ENCODE data around the gene LCE6A. TPM values are rescaled to one million over a fixed set of nuclear protein-coding genes. Genes with fewer than 3 reads are reported as not detected.

Gene LCE6A
- total RNA-seq (2022; extraction: Qiagen RNA extraction; ENCODE audit: low read depth) = not detected in 5 replicates

GRCh38 chr1:152842556-152842955, at the start of gene LCE6A:
TSS of gene LCE6A (plus strand) at chr1:152842856. CDS start at chr1:152843521, 665 bp downstream.

GRCh38 chr1:152796421-152796820, 46.2 kb upstream of the LCE6A start, which contains the start of gene LCE1D:
TSS of gene LCE1D (plus strand) at chr1:152796721. CDS start at chr1:152797795, 1,074 bp downstream.

GRCh38 chr1:152806576-152806975, 36.1 kb upstream of the LCE6A start, which contains the start of gene LCE1C:
TSS of gene LCE1C (minus strand) at chr1:152806651. CDS start at chr1:152805478, 1,173 bp downstream.

GRCh38 chr1:152811671-152812070, 31.0 kb upstream of the LCE6A start, which contains the start of gene LCE1B:
TSS of gene LCE1B (plus strand) at chr1:152811971. CDS start at chr1:152812447, 476 bp downstream.

GRCh38 chr1:152827173-152827572, 15.5 kb upstream of the LCE6A start, which contains the start of gene LCE1A:
TSS of gene LCE1A (plus strand) at chr1:152827473. CDS start at chr1:152827473, 0 bp downstream.

GRCh38 chr1:152859696-152860095, 17.0 kb downstream of the LCE6A start, which contains the start of gene LCE7A:
TSS of gene LCE7A (plus strand) at chr1:152859996. CDS start at chr1:152860698, 702 bp downstream.

GRCh38 chr1:152878042-152878441, 35.4 kb downstream of the LCE6A start, which contains the start of gene SMCP:
TSS of gene SMCP (plus strand) at chr1:152878322. CDS start at chr1:152884423, 6,101 bp downstream.

Other genes with a start within 250 kb of the LCE6A start
- not detected in 5 replicates for gene LCE3C, start 242.6 kb upstream of the LCE6A start, total RNA-seq (2022; extraction: Qiagen RNA extraction; ENCODE audit: low read depth)
- gene LCE3B, start 229.0 kb upstream of the LCE6A start, total RNA-seq (2022; extraction: Qiagen RNA extraction; ENCODE audit: low read depth) = not detected in 5 replicates
- not detected in 5 replicates for gene LCE3A, start 219.8 kb upstream of the LCE6A start, total RNA-seq (2022; extraction: Qiagen RNA extraction; ENCODE audit: low read depth)
- gene LCE2D, start 179.5 kb upstream of the LCE6A start, total RNA-seq (2022; extraction: Qiagen RNA extraction; ENCODE audit: low read depth) = not detected in 5 replicates
- gene LCE2C, start 167.6 kb upstream of the LCE6A start, total RNA-seq (2022; extraction: Qiagen RNA extraction; ENCODE audit: low read depth) = not detected in 5 replicates
- not detected in 5 replicates for gene LCE2B, start 156.7 kb upstream of the LCE6A start, total RNA-seq (2022; extraction: Qiagen RNA extraction; ENCODE audit: low read depth)
- not detected in 5 replicates for gene LCE2A, start 144.5 kb upstream of the LCE6A start, total RNA-seq (2022; extraction: Qiagen RNA extraction; ENCODE audit: low read depth)
- not detected in 5 replicates for gene LCE4A, start 134.7 kb upstream of the LCE6A start, total RNA-seq (2022; extraction: Qiagen RNA extraction; ENCODE audit: low read depth)
- not detected in 5 replicates for gene KPRP, start 84.8 kb upstream of the LCE6A start, total RNA-seq (2022; extraction: Qiagen RNA extraction; ENCODE audit: low read depth)
- not detected in 5 replicates for gene LCE1F, start 67.7 kb upstream of the LCE6A start, total RNA-seq (2022; extraction: Qiagen RNA extraction; ENCODE audit: low read depth)
- gene LCE1E, start 56.6 kb upstream of the LCE6A start, total RNA-seq (2022; extraction: Qiagen RNA extraction; ENCODE audit: low read depth) = 0.08 TPM in 1 of 5 replicates, not detected in the others
- gene LCE1D, start 46.1 kb upstream of the LCE6A start, total RNA-seq (2022; extraction: Qiagen RNA extraction; ENCODE audit: low read depth) = not detected in 5 replicates
- not detected in 5 replicates for gene LCE1C, start 36.2 kb upstream of the LCE6A start, total RNA-seq (2022; extraction: Qiagen RNA extraction; ENCODE audit: low read depth)
- not detected in 5 replicates for gene LCE1B, start 30.9 kb upstream of the LCE6A start, total RNA-seq (2022; extraction: Qiagen RNA extraction; ENCODE audit: low read depth)
- gene LCE1A, start 15.4 kb upstream of the LCE6A start, total RNA-seq (2022; extraction: Qiagen RNA extraction; ENCODE audit: low read depth) = not detected in 5 replicates
- not detected in 5 replicates for gene LCE7A, start 17.1 kb downstream of the LCE6A start, total RNA-seq (2022; extraction: Qiagen RNA extraction; ENCODE audit: low read depth)
- gene SMCP, start 35.5 kb downstream of the LCE6A start, total RNA-seq (2022; extraction: Qiagen RNA extraction; ENCODE audit: low read depth) = not detected in 5 replicates
- 0.04 to 0.07 TPM in 2 of 5 replicates, not detected in the others for gene IVL, start 65.7 kb downstream of the LCE6A start, total RNA-seq (2022; extraction: Qiagen RNA extraction; ENCODE audit: low read depth)
- gene SPRR5, start 104.3 kb downstream of the LCE6A start, total RNA-seq (2022; extraction: Qiagen RNA extraction; ENCODE audit: low read depth) = not detected in 5 replicates
- not detected in 5 replicates for gene SPRR4, start 127.8 kb downstream of the LCE6A start, total RNA-seq (2022; extraction: Qiagen RNA extraction; ENCODE audit: low read depth)
- not detected in 5 replicates for gene SPRR1A, start 141.2 kb downstream of the LCE6A start, total RNA-seq (2022; extraction: Qiagen RNA extraction; ENCODE audit: low read depth)
- not detected in 5 replicates for gene SPRR3, start 158.9 kb downstream of the LCE6A start, total RNA-seq (2022; extraction: Qiagen RNA extraction; ENCODE audit: low read depth)
- gene SPRR1B, start 188.3 kb downstream of the LCE6A start, total RNA-seq (2022; extraction: Qiagen RNA extraction; ENCODE audit: low read depth) = not detected in 5 replicates
- not detected in 5 replicates for gene SPRR2D, start 198.3 kb downstream of the LCE6A start, total RNA-seq (2022; extraction: Qiagen RNA extraction; ENCODE audit: low read depth)
- gene SPRR2A, start 214.7 kb downstream of the LCE6A start, total RNA-seq (2022; extraction: Qiagen RNA extraction; ENCODE audit: low read depth) = not detected in 5 replicates
- not detected in 5 replicates for gene SPRR2B, start 228.8 kb downstream of the LCE6A start, total RNA-seq (2022; extraction: Qiagen RNA extraction; ENCODE audit: low read depth)